OCI-LY3 (cell line): Measurements from ENCODE around the gene SLC16A9.

Experiments
- H2AFZ ChIP-seq: fragments of 200-600, 300-600 bp; shearing (Covaris generic); 2 replicates; pipeline ENCODE4 v1.6.0; 2014; ENCODE audit warnings: antibody characterized with exemption, low read depth, low read length
- H3K27ac ChIP-seq: fragments of 200-600, 300-600 bp; sonication (generic); 2 replicates; pipeline ENCODE4 v1.5.1; 2014; ENCODE audit warnings: mild to moderate bottlenecking, low read length, moderate library complexity, mixed read lengths
- H3K27me3 ChIP-seq: fragments of 200-600, 300-600 bp; sonication (generic); 2 replicates; pipeline ENCODE4 v1.6.1; 2014; ENCODE audit warnings: low read depth, low read length, mixed read lengths
- H3K36me3 ChIP-seq: fragments of 200-600, 300-600 bp; sonication (generic); replicated peaks from 2 replicates; pipeline ENCODE3; 2014; ENCODE audit warnings: low read depth, low read length, mixed read lengths
- H3K4me1 ChIP-seq: fragments of 300-600, 200-600 bp; sonication (generic); 2 replicates; pipeline ENCODE4 v1.6.1; 2014; ENCODE audit warnings: low read length, mixed read lengths
- H3K4me2 ChIP-seq: fragments of 200-600, 300-600 bp; sonication (generic); 2 replicates; pipeline ENCODE4 v1.6.1; 2014; ENCODE audit warnings: low read length, mixed read lengths
- H3K4me3 ChIP-seq: fragments of 300-600, 200-600 bp; sonication (generic); 2 replicates; pipeline ENCODE4 v1.5.1; 2014; ENCODE audit warnings: antibody characterized with exemption, mild to moderate bottlenecking, low read length, moderate library complexity
- H3K79me2 ChIP-seq: fragments of 300-600, 200-600 bp; shearing (Covaris generic); 2 replicates; pipeline ENCODE4 v1.6.1; 2014; ENCODE audit warnings: mild to moderate bottlenecking, low read length, mixed read lengths
- H3K9ac ChIP-seq: fragments of 300-600, 200-600 bp; shearing (Covaris generic); 2 replicates; pipeline ENCODE4 v1.6.0; 2014; ENCODE audit warnings: mild to moderate bottlenecking, low read length, moderate library complexity
- H3K9me3 ChIP-seq: fragments of 200-600, 300-600 bp; shearing (Covaris generic); 2 replicates; pipeline ENCODE4 v1.6.1; 2014; ENCODE audit warnings: low read length, mixed read lengths; ENCODE audit not compliant: insufficient read depth
- H4K20me1 ChIP-seq: fragments of 200-600, 300-600 bp; sonication (generic); 2 replicates; pipeline ENCODE4 v1.6.1; 2016; ENCODE audit warnings: low read length, mixed read lengths; ENCODE audit not compliant: insufficient read depth
- EZH2phosphoT487 ChIP-seq: fragments of 200-600 bp; shearing (Covaris generic); IDR thresholded peaks from 2 replicates; pipeline ENCODE4 v1.6.1; 2018; ENCODE audit warnings: antibody characterized with exemption, mixed run types, low read depth
- TF ChIP-seq, protein P1 (sequence below): fragments of 200-600, 300-600 bp; sonication (generic); IDR thresholded peaks from 2 replicates; pipeline ENCODE4 v1.5.1; 2014; ENCODE audit warnings: antibody characterized with exemption, low read length, low read depth

The SLC16A9 gene

GRCh38 chr10:59635502-59636290 is 74.0 kb downstream of the SLC16A9 start:
- H3K4me1 ChIP-seq, result peaks cover 7% of the 10 kb centered on the region; the same call in 1 of the 2 replicates
- no peak overlapping the region for H3K4me3 ChIP-seq
- H3K79me2 ChIP-seq, result no peaks in the 10 kb centered on the region
- no peak overlapping the region for H3K9ac ChIP-seq
- H3K36me3 ChIP-seq, result no peaks in the 10 kb centered on the region
- no peak overlapping the region for H3K27ac ChIP-seq
- H3K4me2 ChIP-seq, result no peak overlapping the region
- TF ChIP-seq, protein P1, sequence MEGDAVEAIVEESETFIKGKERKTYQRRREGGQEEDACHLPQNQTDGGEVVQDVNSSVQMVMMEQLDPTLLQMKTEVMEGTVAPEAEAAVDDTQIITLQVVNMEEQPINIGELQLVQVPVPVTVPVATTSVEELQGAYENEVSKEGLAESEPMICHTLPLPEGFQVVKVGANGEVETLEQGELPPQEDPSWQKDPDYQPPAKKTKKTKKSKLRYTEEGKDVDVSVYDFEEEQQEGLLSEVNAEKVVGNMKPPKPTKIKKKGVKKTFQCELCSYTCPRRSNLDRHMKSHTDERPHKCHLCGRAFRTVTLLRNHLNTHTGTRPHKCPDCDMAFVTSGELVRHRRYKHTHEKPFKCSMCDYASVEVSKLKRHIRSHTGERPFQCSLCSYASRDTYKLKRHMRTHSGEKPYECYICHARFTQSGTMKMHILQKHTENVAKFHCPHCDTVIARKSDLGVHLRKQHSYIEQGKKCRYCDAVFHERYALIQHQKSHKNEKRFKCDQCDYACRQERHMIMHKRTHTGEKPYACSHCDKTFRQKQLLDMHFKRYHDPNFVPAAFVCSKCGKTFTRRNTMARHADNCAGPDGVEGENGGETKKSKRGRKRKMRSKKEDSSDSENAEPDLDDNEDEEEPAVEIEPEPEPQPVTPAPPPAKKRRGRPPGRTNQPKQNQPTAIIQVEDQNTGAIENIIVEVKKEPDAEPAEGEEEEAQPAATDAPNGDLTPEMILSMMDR, result no peak
- TF ChIP-seq EZH2phosphoT487, result no peak
- H3K9me3 ChIP-seq, result no peaks in the 10 kb centered on the region
- no peaks in the 10 kb centered on the region for H4K20me1 ChIP-seq
- H3K27me3 ChIP-seq, result no peaks in the 10 kb centered on the region
- no peak overlapping the region for H2AFZ ChIP-seq

DNA sequence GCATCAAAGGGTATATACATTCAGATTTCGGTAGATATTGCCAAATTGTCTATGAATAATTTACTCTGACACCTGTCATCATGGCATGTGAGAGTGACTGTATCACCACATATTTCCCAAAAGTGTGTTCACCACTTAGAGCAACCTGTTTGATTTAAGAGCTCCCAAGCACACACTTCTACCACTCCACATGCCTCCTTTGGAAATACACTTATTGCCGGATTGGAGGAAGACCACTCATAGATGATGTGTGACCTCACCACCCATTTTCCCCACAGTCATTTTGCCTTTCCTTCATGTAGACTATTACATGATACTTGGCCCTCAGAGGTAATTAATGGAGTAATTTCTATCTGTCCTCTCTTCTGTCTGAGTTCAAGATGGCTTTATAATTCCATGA is 75.5 kb downstream of the SLC16A9 start:
- Histone ChIP-seq H3K79me2 (no peaks in the 10 kb centered on the region), H3K27me3 (no peaks in the 10 kb centered on the region), H3K4me3 (no peak overlapping the region), H3K36me3 (no peaks in the 10 kb centered on the region), H2AFZ (no peak overlapping the region), H3K4me2 (no peak overlapping the region), H3K4me1 (peaks cover 7% of the 10 kb centered on the region; the same call in 1 of the 2 replicates), H3K27ac (no peak overlapping the region), H4K20me1 (no peaks in the 10 kb centered on the region), H3K9me3 (no peaks in the 10 kb centered on the region), H3K9ac (no peak overlapping the region)
- TF ChIP-seq, protein P1, result no peak
- TF ChIP-seq EZH2phosphoT487, result no peak

DNA sequence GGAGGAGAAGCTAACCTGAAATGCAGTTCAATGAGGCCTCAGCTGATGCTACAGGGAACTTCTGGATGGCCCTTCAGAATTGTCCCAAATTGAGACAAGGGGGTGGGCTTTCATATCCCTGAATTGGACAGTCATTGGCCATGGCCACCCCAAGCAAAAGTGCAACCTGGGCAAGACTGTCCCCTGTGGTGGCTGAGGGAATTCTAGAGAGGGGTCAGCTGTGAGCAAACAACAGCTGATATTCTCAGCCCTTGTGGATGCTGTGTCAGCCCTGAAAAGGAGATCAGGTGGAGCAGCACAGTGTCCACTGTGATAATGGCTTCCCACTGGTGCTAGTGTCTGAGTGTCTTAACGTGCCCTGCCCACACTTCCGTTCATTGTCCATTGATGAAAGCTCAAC is 76.6 kb downstream of the SLC16A9 start:
- no peaks in the 10 kb centered on the region for H3K9me3 ChIP-seq

More for the DNA sequence above, 76.6 kb downstream of the SLC16A9 start:
- Histone ChIP-seq H3K27me3 (no peaks in the 10 kb centered on the region), H3K79me2 (no peaks in the 10 kb centered on the region), H3K4me3 (no peak overlapping the region), H2AFZ (no peak overlapping the region), H3K27ac (no peak overlapping the region), H3K36me3 (no peaks in the 10 kb centered on the region), H3K9ac (no peak overlapping the region), H3K4me2 (no peak overlapping the region), H3K4me1 (peaks cover 7% of the 10 kb centered on the region; the same call in 1 of the 2 replicates), H4K20me1 (no peaks in the 10 kb centered on the region)
- TF ChIP-seq, protein P1, result no peak
- no peak for TF ChIP-seq EZH2phosphoT487
